Osteoblast (primary cell): ENCODE results near the gene TIMM21. TPM values are rescaled to one million over a fixed set of nuclear protein-coding genes. Genes with fewer than 3 reads are reported as not detected.

Source experiments
- DNase-seq: peaks from one replicate; pipeline ENCODE4 v3.0.0; 2011; ENCODE audit warnings: low spot score, mixed read lengths; ENCODE audit not compliant: insufficient read length; ENCODE audit errors: missing footprints
- H2AFZ ChIP-seq: 2 replicates; pipeline ENCODE4 v1.6.0; 2011; ENCODE audit warnings: mild to moderate bottlenecking, low read length
- H3K27ac ChIP-seq: 2 replicates; pipeline ENCODE4 v1.5.1; 2011; ENCODE audit warnings: mild to moderate bottlenecking, low read depth, low read length, moderate library complexity
- H3K27me3 ChIP-seq: 2 replicates; pipeline ENCODE4 v1.6.0; 2012; ENCODE audit warnings: mild to moderate bottlenecking, control low read depth, inconsistent platforms, low read length, moderate library complexity; ENCODE audit not compliant: insufficient read depth
- H3K36me3 ChIP-seq: 2 replicates; pipeline ENCODE4 v1.5.1; 2011; ENCODE audit warnings: mild to moderate bottlenecking, low read length, control low read depth, moderate library complexity; ENCODE audit not compliant: insufficient read depth
- H3K4me1 ChIP-seq: 2 replicates; pipeline ENCODE4 v1.5.1; 2011; ENCODE audit warnings: mild to moderate bottlenecking, low read length, control low read depth, moderate library complexity; ENCODE audit not compliant: insufficient read depth
- H3K4me2 ChIP-seq: 2 replicates; pipeline ENCODE4 v1.6.0; 2011; ENCODE audit warnings: mild to moderate bottlenecking, low read length; ENCODE audit not compliant: insufficient read depth
- H3K4me3 ChIP-seq: fragments of 200-600 bp; sonication (generic); 3 replicates; pipeline ENCODE4 v1.5.1; 2012; ENCODE audit warnings: mild to moderate bottlenecking, low read length, inconsistent platforms; ENCODE audit not compliant: insufficient read depth
- H3K79me2 ChIP-seq: 2 replicates; pipeline ENCODE4 v1.6.0; 2012; ENCODE audit warnings: mild to moderate bottlenecking, low read length, control low read depth, inconsistent platforms; ENCODE audit not compliant: insufficient read depth
- H3K9me3 ChIP-seq: 2 replicates; pipeline ENCODE4 v1.5.1; 2011; ENCODE audit warnings: low read depth, low read length, control low read depth
- H4K20me1 ChIP-seq: 2 replicates; pipeline ENCODE4 v1.6.0; 2012; ENCODE audit warnings: mild to moderate bottlenecking, low read length, control low read depth; ENCODE audit not compliant: insufficient read depth
- CTCF ChIP-seq: IDR thresholded peaks from 2 replicates; pipeline ENCODE4 v1.5.1; 2011; ENCODE audit warnings: mild to moderate bottlenecking, low read depth, low read length, moderate library complexity; ENCODE audit errors: extremely low read depth
- total RNA-seq: library from RNA; depleted of rRNA; stranded (reverse); fragments of >200 nt; gene quantifications from 2 replicates; pipeline ENCODE4 v1.2.3, GENCODE V29; 2012

The TIMM21 gene
- total RNA-seq, 1 donor: 15.6 TPM

- Histone ChIP-seq H3K4me2 (no peak overlapping the region), H3K27ac (no peak overlapping the region), H4K20me1 (no peaks in the 10 kb centered on the region), H2AFZ (no peak overlapping the region), H3K27me3 (peaks cover 15% of the 10 kb centered on the region), H3K9me3 (no peaks in the 10 kb centered on the region), H3K4me3 (no peak overlapping the region), H3K36me3 (no peaks in the 10 kb centered on the region), H3K4me1 (no peaks in the 10 kb centered on the region), H3K79me2 (no peaks in the 10 kb centered on the region)
- no peak for DNase-seq
- TF ChIP-seq CTCF: no peak
These were observed 21.4 kb upstream of the TIMM21 start for GRCh38 chr18:74126684-74127655.

GRCh38 chr18:74128159-74128558, 20.2 kb upstream of the TIMM21 start:
- no peak overlapping the region for H3K4me2 ChIP-seq
- no peak overlapping the region for H2AFZ ChIP-seq
- no peaks in the 10 kb centered on the region for H4K20me1 ChIP-seq
- H3K36me3 ChIP-seq: no peaks in the 10 kb centered on the region
- H3K27ac ChIP-seq: no peak overlapping the region
- H3K27me3 ChIP-seq: peaks cover 15% of the 10 kb centered on the region
- TF ChIP-seq CTCF: no peak
- no peaks in the 10 kb centered on the region for H3K9me3 ChIP-seq
- no peak overlapping the region for H3K4me3 ChIP-seq
- H3K79me2 ChIP-seq: no peaks in the 10 kb centered on the region
- H3K4me1 ChIP-seq: no peaks in the 10 kb centered on the region
- no peak for DNase-seq

GRCh38 chr18:74131124-74131523, 17.2 kb upstream of the TIMM21 start:
- H3K27me3 ChIP-seq: peaks cover 10% of the 10 kb centered on the region
- DNase-seq: no peak
- no peaks in the 10 kb centered on the region for H3K79me2 ChIP-seq
- no peaks in the 10 kb centered on the region for H3K4me1 ChIP-seq
- no peaks in the 10 kb centered on the region for H4K20me1 ChIP-seq
- no peaks in the 10 kb centered on the region for H3K9me3 ChIP-seq
- H3K4me3 ChIP-seq: no peak overlapping the region
- no peak for TF ChIP-seq CTCF
- H3K27ac ChIP-seq: no peak overlapping the region
- H2AFZ ChIP-seq: no peak overlapping the region
- no peak overlapping the region for H3K4me2 ChIP-seq
- no peaks in the 10 kb centered on the region for H3K36me3 ChIP-seq

- Histone ChIP-seq H3K27ac (no peak overlapping the region), H2AFZ (no peak overlapping the region), H3K4me1 (no peaks in the 10 kb centered on the region), H3K36me3 (no peaks in the 10 kb centered on the region), H3K27me3 (peaks cover 10% of the 10 kb centered on the region), H3K4me3 (no peak overlapping the region), H3K9me3 (no peaks in the 10 kb centered on the region), H3K4me2 (no peak overlapping the region), H4K20me1 (no peaks in the 10 kb centered on the region), H3K79me2 (no peaks in the 10 kb centered on the region)
- no peak for DNase-seq
- TF ChIP-seq CTCF: no peak
These were observed 16.1 kb upstream of the TIMM21 start for GRCh38 chr18:74132201-74132600.
